Esophagus muscularis mucosa (tissue), 4 donors: ENCODE data around the gene ZNF91. TPM values are rescaled to one million over a fixed set of nuclear protein-coding genes. Genes with fewer than 3 reads are reported as not detected.
A peak's percentile ranks its signal among the peaks of the same experiment; 100 is the strongest.
"Not testable (repeated sequence)": the region's sequence is repeated elsewhere in the genome, so short reads cannot be mapped to it uniquely, and the experiment has no call there.

Source experiments
- DNase-seq: peaks from one replicate; pipeline ENCODE4 v3.0.0-alpha.2; 2017; ENCODE audit errors: extremely low spot score
- H3K27ac ChIP-seq, 4 donors: fragments of 200-600 bp; sonication (generic); replicated peaks in 1 of 4; 1 replicate in 3 of 4; 2 replicates in 1 of 4; pipeline ENCODE4 v1.5.1; 2016 to 2019; ENCODE audit warnings: mild to moderate bottlenecking in 1 of 4
- H3K27me3 ChIP-seq, 4 donors: fragments of 200-600 bp; sonication (generic); one replicate each; pipeline versions ENCODE4 v1.5.1 to v1.6.0; 2016 to 2019
- H3K36me3 ChIP-seq, 4 donors: fragments of 200-600 bp; sonication (generic); one replicate each; pipeline ENCODE4 v1.5.1; 2016 to 2019
- H3K4me1 ChIP-seq, 4 donors: fragments of 200-600 bp; sonication (generic); one replicate each; pipeline ENCODE4 v1.5.1; 2016 to 2019
- H3K4me3 ChIP-seq, 4 donors: fragments of 200-600 bp; sonication (generic); 1 replicate in 2 of 4; 2 replicates in 2 of 4; pipeline ENCODE4 v1.5.1; 2016 to 2019; ENCODE audit warnings: mild to moderate bottlenecking in 4 of 4, moderate library complexity in 1 of 4
- H3K9me3 ChIP-seq, 4 donors: fragments of 200-600 bp; sonication (generic); 1 replicate in 3 of 4; 2 replicates in 1 of 4; pipeline ENCODE4 v1.5.1; 2016 to 2019
- CTCF ChIP-seq, 3 experiments: fragments of 200-600 bp in 2 of 3; fragments of 450-650 bp in 1 of 3; sonication (generic) in 2 of 3; IDR thresholded peaks; one replicate each; pipeline ENCODE4 v1.5.1; 2017 to 2019; ENCODE audit warnings: antibody characterized with exemption in 3 of 3, mild to moderate bottlenecking in 2 of 3, moderate library complexity in 1 of 3
- EP300 ChIP-seq: sonication (generic); formaldehyde crosslinking; IDR thresholded peaks from one replicate; pipeline ENCODE4 v1.6.1; 2017; ENCODE audit warnings: antibody characterized with exemption
- POLR2A ChIP-seq: fragments of 450-650 bp; IDR thresholded peaks from one replicate; pipeline ENCODE4 v1.6.1; 2017; ENCODE audit warnings: antibody characterized with exemption, moderate library complexity, mild to moderate bottlenecking, low read depth
- POLR2AphosphoS5 ChIP-seq, 2 donors: sonication (generic); formaldehyde crosslinking; IDR thresholded peaks; one replicate each; pipeline ENCODE4 v1.6.1; 2017; ENCODE audit warnings: antibody characterized with exemption in 2 of 2
- whole genome bisulfite sequencing: methylation state at CpG from one replicate; pipeline ENCODE4 v1.1.5; 2018; 5-methylcytosine and 5-hydroxymethylcytosine counted together
- intact Hi-C: fragments of 100-400 bp; cut with DNase I; formaldehyde crosslinking; loops from one replicate; pipeline ENCODE4 v1.15.1; 2023
- total RNA-seq, 4 donors: library from RNA; depleted of rRNA; stranded (reverse); fragments of >200 nt; gene quantifications; one replicate each; pipeline versions ENCODE4 v1.1.0 to v1.2.1, GENCODE V29; 2016

Gene ZNF91
- total RNA-seq, 4 donors from 2014 or later, result 25.5 to 34.1 (median 30.4) TPM

GRCh38 chr19:23384858-23385257 lies 10.4 kb downstream of the ZNF91 start:
- 98% methylated on average over 10 of the region's 12 CpGs for WGBS
- Histone ChIP-seq H3K27ac (no peak overlapping the region), H3K4me1 (peaks cover 13 to 52% (median 29%) of the 10 kb centered on the region in 4 donors), H3K36me3 (peaks cover 18 to 56% (median 30%) of the 10 kb centered on the region in 4 donors), H3K27me3 (no peaks in the 10 kb centered on the region), H3K9me3 (peaks cover 0 to 17% (median 7%) of the 10 kb centered on the region in 4 donors), H3K4me3 (no peak overlapping the region)
- no peak for DNase-seq
- TF ChIP-seq POLR2AphosphoS5 (IDR thresholded peaks at IDR 0.05), result no peak
- intact Hi-C loops, result no loop called here

GRCh38 chr19:23384166-23384565 lies 11.1 kb downstream of the ZNF91 start:
- Histone ChIP-seq H3K4me3 (no peak overlapping the region), H3K9me3 (peaks cover 0 to 17% (median 8%) of the 10 kb centered on the region in 4 donors), H3K27me3 (no peaks in the 10 kb centered on the region), H3K36me3 (peaks cover 18 to 61% (median 30%) of the 10 kb centered on the region in 4 donors), H3K4me1 (peaks cover 18 to 53% (median 32%) of the 10 kb centered on the region in 4 donors), H3K27ac (no peak overlapping the region)
- intact Hi-C loops, result no loop called here
- TF ChIP-seq EP300 (no peak), CTCF (IDR thresholded peaks at IDR 0.05) (no peak), POLR2AphosphoS5 (IDR thresholded peaks at IDR 0.05) (no peak), POLR2A (no peak)
- WGBS, result 98% methylated on average over 12 of the region's 12 CpGs
- no peak for DNase-seq

- Histone ChIP-seq H3K27me3 (no peaks in the 10 kb centered on the region), H3K4me1 (peaks cover 23 to 51% (median 28%) of the 10 kb centered on the region in 4 donors), H3K9me3 (peaks cover 0 to 17% (median 8%) of the 10 kb centered on the region in 4 donors), H3K27ac (no peak overlapping the region), H3K36me3 (peaks cover 18 to 52% (median 29%) of the 10 kb centered on the region in 4 donors), H3K4me3 (no peak overlapping the region)
- no peak for TF ChIP-seq CTCF (IDR thresholded peaks at IDR 0.05)
- TF ChIP-seq POLR2A, result no peak
- no peak for TF ChIP-seq EP300
- no peak for TF ChIP-seq POLR2AphosphoS5 (IDR thresholded peaks at IDR 0.05)
- DNase-seq, result no peak
- intact Hi-C loops, result no loop called here
Measured at GRCh38 chr19:23382955-23383354, 12.3 kb downstream of the ZNF91 start.

- H3K9me3 ChIP-seq, result peaks cover 0 to 17% (median 8%) of the 10 kb centered on the region in 4 donors
- intact Hi-C loops, result no loop called here
- no peak overlapping the region for H3K4me3 ChIP-seq
- no peak overlapping the region for H3K27ac ChIP-seq
- DNase-seq, result no peak
- peaks cover 18 to 37% (median 27%) of the 10 kb centered on the region in 4 donors for H3K36me3 ChIP-seq
- H3K27me3 ChIP-seq, result no peaks in the 10 kb centered on the region
- no peak for TF ChIP-seq EP300
- no peak for TF ChIP-seq POLR2AphosphoS5 (IDR thresholded peaks at IDR 0.05)
- TF ChIP-seq POLR2A, result no peak
- no peak for TF ChIP-seq CTCF (IDR thresholded peaks at IDR 0.05)
- H3K4me1 ChIP-seq, result peaks cover 40 to 61% (median 44%) of the 10 kb centered on the region in 4 donors
Measured at GRCh38 chr19:23381114-23381513, 14.2 kb downstream of the ZNF91 start.

- intact Hi-C loops, H3K4me3 ChIP-seq, DNase-seq, H3K27me3 ChIP-seq: not testable (repeated sequence)
- Histone ChIP-seq H3K4me1 (peaks cover 40 to 47% (median 44%) of the 10 kb centered on the region in 4 donors), H3K9me3 (peaks cover 0 to 17% (median 8%) of the 10 kb centered on the region in 4 donors), H3K36me3 (peaks cover 16 to 31% (median 25%) of the 10 kb centered on the region in 4 donors), H3K27ac (peak overlapping the region in 1 of 4 donors; percentile 48)
- WGBS, result 64% methylated on average over 2 of the region's 4 CpGs
Measured at GRCh38 chr19:23379671-23380070, 15.6 kb downstream of the ZNF91 start.

- H3K9me3 ChIP-seq, result peaks cover 0 to 14% (median 7%) of the 10 kb centered on the region in 4 donors
Measured at GRCh38 chr19:23378948-23379347, 16.3 kb downstream of the ZNF91 start.

More at GRCh38 chr19:23378948-23379347, 16.3 kb downstream of the ZNF91 start:
- Histone ChIP-seq H3K36me3 (peaks cover 9 to 30% (median 22%) of the 10 kb centered on the region in 4 donors), H3K4me1 (peaks cover 40 to 47% (median 44%) of the 10 kb centered on the region in 4 donors), H3K27me3 (no peaks in the 10 kb centered on the region), H3K4me3 (no peak overlapping the region), H3K27ac (peak overlapping the region in 1 of 4 donors; percentile 48)
- intact Hi-C loops, result no loop called here
- TF ChIP-seq POLR2A, result no peak
- TF ChIP-seq EP300, result no peak
- TF ChIP-seq POLR2AphosphoS5 (IDR thresholded peaks at IDR 0.05), result peak in 1 of 2 donors; percentile 9
- no peak for TF ChIP-seq CTCF (IDR thresholded peaks at IDR 0.05)
- WGBS, result 41% methylated on average over 1 of the region's 1 CpG
- no peak for DNase-seq
